GM12872 (cell line): Measurements from ENCODE around the gene VGLL4.

Source experiments
- TF ChIP-seq, protein P1 (sequence below): IDR thresholded peaks from 3 replicates; pipeline ENCODE4 v1.5.1; 2011; ENCODE audit warnings: low read depth, mild to moderate bottlenecking, low read length, moderate library complexity; ENCODE audit not compliant: insufficient read depth

Gene VGLL4

DNA sequence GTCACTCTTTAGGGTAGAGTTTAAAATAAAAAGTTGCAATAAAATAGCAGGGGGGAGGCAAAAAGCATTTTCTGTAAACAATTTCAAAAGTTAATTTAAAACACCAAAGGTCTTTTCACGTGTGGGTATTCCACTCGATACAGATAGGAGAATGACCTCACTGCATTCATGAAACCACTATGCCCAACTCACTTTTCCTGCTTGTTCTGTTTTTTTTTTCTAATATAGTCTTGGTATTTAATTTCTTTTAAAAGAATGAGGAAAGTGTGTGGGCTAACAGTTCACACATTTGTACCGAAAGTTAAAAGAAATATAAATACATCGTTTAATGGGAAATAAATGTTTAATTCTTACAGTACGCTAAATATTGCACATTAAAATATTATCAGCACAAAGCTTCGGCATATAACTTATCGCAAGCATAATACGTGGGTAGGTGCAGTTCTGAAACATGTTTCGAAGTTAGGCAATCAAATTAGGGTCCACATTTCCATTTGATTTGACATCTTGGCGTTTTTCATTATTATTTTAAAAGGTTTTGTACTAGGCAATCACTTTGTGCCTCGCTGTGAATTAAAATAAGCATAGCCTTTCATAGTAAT is 41.4 kb downstream of the VGLL4 start:
- TF ChIP-seq, protein P1, sequence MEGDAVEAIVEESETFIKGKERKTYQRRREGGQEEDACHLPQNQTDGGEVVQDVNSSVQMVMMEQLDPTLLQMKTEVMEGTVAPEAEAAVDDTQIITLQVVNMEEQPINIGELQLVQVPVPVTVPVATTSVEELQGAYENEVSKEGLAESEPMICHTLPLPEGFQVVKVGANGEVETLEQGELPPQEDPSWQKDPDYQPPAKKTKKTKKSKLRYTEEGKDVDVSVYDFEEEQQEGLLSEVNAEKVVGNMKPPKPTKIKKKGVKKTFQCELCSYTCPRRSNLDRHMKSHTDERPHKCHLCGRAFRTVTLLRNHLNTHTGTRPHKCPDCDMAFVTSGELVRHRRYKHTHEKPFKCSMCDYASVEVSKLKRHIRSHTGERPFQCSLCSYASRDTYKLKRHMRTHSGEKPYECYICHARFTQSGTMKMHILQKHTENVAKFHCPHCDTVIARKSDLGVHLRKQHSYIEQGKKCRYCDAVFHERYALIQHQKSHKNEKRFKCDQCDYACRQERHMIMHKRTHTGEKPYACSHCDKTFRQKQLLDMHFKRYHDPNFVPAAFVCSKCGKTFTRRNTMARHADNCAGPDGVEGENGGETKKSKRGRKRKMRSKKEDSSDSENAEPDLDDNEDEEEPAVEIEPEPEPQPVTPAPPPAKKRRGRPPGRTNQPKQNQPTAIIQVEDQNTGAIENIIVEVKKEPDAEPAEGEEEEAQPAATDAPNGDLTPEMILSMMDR: no peak

- TF ChIP-seq, protein P1: no peak
These were observed 42.1 kb downstream of the VGLL4 start for GRCh38 chr3:11601446-11602238.

DNA sequence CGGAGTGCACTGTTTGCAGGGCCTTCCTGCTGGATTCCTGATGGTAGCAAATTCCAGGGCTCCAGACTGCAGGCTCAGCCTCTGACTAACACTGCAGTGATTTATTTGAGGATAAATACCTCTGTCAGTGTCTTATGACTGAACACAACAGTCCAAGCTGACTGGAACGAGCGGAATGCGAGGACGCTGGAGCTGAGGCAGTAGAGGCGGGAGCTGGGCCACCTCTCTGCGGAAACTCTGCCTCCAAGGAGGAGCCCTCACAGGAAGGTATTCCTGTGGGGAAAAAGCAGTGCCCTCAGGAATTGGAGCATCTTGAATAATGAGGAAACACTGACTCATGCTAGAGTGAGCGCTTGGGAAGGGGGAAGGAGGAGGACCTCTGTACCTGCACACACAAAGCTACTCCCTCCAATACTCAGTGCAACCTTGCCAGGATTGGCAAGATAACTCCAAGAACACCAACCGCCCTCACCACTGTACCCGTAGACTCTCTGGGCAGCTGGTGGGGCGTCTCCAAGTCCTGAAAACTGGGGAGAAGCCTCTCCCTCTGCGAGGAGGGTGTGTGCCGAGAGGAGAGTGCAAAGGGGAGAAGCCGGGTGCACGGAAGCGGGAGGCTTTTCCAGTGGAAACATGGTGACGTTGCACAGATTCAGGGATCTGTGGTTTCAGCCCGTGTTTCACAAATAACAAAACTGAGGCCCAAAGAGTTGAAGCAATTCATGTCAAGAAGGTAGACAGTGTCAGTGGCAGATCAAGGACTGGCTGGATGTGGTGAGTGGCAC is 43.0 kb downstream of the VGLL4 start:
- TF ChIP-seq, protein P1: no peak

DNA sequence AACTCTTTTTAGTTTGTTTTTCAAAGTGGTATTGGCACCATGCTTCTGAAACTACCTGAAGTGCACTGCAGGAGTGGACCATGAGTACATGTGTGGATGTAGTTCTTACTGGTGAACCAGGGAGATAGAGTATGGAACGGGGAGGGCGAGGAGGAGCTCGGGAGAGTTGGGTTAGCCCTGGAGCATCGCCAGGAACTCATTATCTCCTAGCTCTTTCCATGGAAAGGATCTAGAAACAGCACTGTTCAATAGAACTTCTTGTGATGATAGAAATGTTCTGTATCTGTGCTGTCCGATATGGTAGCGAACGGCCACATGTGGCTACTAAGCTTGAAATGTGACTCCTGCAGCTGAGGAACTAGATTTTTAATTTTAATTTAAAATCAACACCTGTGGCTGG is 47.3 kb downstream of the VGLL4 start:
- TF ChIP-seq, protein P1: no peak

- TF ChIP-seq, protein P1: no peak
These were observed 50.2 kb downstream of the VGLL4 start for GRCh38 chr3:11593318-11594034.

GRCh38 chr3:11592445-11593298 is 51.0 kb downstream of the VGLL4 start:
- TF ChIP-seq, protein P1: no peak
